ENCODE measurements around the gene LGALS3BP.

GRCh38 chr17:79022507-79022991 lies 42.8 kb upstream of the LGALS3BP start:
- no peak for TF ChIP-seq CTCF (IDR thresholded peaks at IDR 0.05)
- no peak for TF ChIP-seq POLR2A (IDR thresholded peaks at IDR 0.05)
- peak in 2 of 4 donors; percentile 35 to 36 for TF ChIP-seq POLR2AphosphoS5 (IDR thresholded peaks at IDR 0.05)
- peak in 1 of 4 donors; percentile 50 for TF ChIP-seq EP300 (IDR thresholded peaks at IDR 0.05)

Data from sigmoid colon (tissue), 4 donors.